Activated T-cell treated with anti-CD3 and anti-CD28 coated beads, Interleukin-2, amount 50 U/mL, for 24 hours (primary cell): ENCODE data around the gene GPS1.

Source experiments
- DNase-seq: peaks from one replicate; pipeline ENCODE4 v3.0.0-alpha.2; 2020
- H3K27ac Mint-ChIP-seq: 2 replicates; pipeline ENCODE4 v1.8.0; 2020; ENCODE audit warnings: mild to moderate bottlenecking, mixed read lengths
- H3K27me3 Mint-ChIP-seq: 2 replicates; pipeline ENCODE4 v1.8.0; 2020; ENCODE audit warnings: mixed read lengths
- H3K36me3 Mint-ChIP-seq: 2 replicates; pipeline ENCODE4 v1.8.0; 2020; ENCODE audit warnings: low read depth, mixed read lengths
- H3K4me1 Mint-ChIP-seq: 2 replicates; pipeline ENCODE4 v1.8.0; 2020; ENCODE audit warnings: low read depth, mixed read lengths
- H3K4me3 Mint-ChIP-seq: 2 replicates; pipeline ENCODE4 v1.8.0; 2020; ENCODE audit warnings: mild to moderate bottlenecking, moderate library complexity, mixed read lengths
- H3K9me3 Mint-ChIP-seq: 2 replicates; pipeline ENCODE4 v1.8.0; 2020; ENCODE audit warnings: mixed read lengths

The GPS1 gene

DNA sequence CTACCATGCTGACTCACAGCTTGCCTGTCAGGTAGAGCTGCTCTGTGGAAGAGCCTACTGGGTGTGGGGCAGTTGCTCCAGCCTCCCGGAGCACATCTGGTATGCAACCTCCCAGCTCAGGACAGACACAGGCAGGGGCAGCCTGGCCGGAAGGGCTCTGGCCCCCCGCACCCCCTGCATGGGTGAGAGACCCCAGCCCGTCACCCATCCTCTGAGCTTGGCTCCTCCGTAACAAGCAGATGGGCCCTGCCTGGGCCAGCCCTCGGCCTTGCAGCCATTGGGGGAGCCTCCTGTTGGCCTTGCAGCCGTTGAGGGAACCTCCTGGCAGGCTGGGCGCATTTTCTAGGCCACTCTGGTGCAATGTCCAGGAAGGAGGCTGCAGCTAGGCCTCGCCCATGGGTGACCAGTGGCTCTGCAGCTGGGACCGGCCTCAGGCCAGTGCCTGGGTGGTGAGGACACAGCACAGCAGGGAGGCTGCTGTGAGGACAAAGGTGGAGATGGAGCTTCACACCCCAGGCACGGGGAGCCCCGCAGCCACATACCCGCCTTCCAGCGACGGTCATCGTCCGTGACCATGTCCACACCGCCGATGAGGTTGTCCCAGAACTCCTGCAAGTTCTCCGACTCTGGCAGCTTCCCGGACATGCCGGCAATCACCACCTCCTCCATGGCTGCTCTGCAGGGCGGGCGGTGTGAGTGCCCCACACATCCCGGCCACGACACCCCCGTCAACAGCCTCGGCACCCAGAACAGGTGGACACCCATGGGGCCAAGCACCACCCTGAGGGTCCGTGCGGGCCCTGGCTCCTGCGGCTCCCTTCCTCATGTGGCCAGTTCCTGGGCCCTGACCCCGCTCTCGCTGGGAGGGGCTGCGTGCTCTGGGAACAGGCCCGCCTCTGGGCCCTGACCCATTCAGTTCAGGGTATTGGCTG lies 44.3 kb downstream of the GPS1 start:
- no peaks in the 10 kb centered on the region for H3K27me3 Mint-ChIP-seq
- DNase-seq, result no peak
- peaks cover 68% of the 10 kb centered on the region for H3K36me3 Mint-ChIP-seq
- peaks cover 26% of the 10 kb centered on the region for H3K4me1 Mint-ChIP-seq
- peak overlapping the region; percentile 85 for H3K27ac Mint-ChIP-seq
- no peaks in the 10 kb centered on the region for H3K9me3 Mint-ChIP-seq
- peak overlapping the region; percentile 83 for H3K4me3 Mint-ChIP-seq

DNA sequence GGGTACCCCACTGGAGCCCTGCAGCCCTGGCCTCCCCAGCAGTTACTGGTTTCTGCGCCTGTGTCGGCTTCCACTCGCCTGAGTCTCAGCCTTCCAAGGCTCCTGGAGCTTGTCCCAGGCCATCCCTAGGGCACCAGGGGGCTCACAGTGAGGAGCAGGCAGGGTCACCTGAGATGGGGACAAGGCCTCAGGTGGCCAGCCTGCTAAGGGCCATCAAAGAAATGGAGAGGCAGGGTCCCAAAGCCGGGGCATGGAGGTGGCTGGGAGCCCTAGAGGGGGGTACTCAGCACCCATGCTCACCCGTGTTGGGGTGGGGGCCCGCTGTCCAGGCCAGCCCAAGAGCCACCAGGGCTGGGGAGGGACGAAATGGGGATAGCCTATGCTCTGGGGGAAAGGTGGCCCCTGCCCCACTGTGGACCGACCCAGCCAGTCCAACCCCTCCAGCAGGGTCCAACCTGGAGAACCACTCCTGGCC lies 45.0 kb downstream of the GPS1 start:
- peak overlapping the region; percentile 83 for H3K27ac Mint-ChIP-seq
- H3K4me1 Mint-ChIP-seq, result peaks cover 28% of the 10 kb centered on the region
- DNase-seq, result no peak
- no peaks in the 10 kb centered on the region for H3K27me3 Mint-ChIP-seq
- H3K4me3 Mint-ChIP-seq, result peak overlapping the region; percentile 83
- H3K9me3 Mint-ChIP-seq, result no peaks in the 10 kb centered on the region
- H3K36me3 Mint-ChIP-seq, result peaks cover 64% of the 10 kb centered on the region

DNA sequence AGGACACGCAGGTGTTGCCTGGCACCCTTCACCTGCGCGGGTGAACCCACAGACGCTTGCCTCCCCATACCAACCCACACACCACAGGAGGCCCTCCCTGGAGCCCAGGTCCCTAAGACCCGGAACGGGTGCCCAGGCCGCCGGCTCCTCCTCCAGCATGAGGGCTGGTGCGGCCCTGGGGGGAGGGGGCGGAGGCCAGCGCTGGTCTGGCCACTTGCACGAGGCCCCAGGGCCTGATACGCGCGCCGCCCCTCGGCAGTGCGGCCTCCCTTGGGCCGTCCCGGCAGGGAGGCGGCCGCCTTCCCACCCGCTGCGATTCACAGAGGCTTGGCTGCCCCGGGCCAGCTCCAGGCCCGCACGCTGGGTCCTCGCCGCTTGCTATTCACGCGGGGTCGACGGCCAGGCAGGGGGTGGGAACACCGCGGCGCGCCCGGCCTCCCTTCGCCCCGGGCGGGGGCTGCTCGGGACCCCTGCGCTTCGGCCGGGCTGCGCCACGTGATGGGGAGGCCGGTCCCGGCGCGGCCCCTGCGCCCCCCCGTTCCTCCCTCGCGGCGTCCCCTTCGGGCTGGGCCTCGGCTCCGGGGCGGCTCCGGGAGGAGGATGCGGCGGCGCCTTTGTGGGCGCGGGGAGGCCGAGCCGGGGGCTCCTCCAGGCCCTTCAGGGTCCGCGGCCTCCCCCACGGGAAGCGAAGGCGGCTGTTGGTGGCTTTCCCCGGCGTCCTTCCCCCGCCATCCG lies 45.7 kb downstream of the GPS1 start:
- peaks cover 29% of the 10 kb centered on the region for H3K4me1 Mint-ChIP-seq
- H3K27me3 Mint-ChIP-seq, result no peaks in the 10 kb centered on the region
- DNase-seq, result no peak
- H3K4me3 Mint-ChIP-seq, result peak overlapping the region; percentile 83
- H3K9me3 Mint-ChIP-seq, result no peaks in the 10 kb centered on the region
- H3K27ac Mint-ChIP-seq, result peak overlapping the region; percentile 83
- peaks cover 60% of the 10 kb centered on the region for H3K36me3 Mint-ChIP-seq

DNA sequence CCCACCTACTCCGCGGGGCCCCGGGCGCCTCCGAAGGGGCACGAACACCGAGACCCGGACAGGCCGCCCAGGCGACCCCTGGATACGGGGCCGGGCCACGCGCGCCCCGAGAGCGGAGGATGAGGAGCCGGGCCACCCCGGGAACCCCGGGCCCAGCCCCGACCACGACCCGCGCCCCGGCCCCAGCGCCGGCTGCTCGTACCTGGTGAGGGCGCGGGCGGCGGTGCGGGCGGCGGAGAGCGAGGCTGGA lies 46.1 kb downstream of the GPS1 start:
- H3K27ac Mint-ChIP-seq, result peak overlapping the region; percentile 81
- H3K36me3 Mint-ChIP-seq, result peaks cover 58% of the 10 kb centered on the region
- peak overlapping the region; percentile 75 for H3K4me3 Mint-ChIP-seq
- H3K4me1 Mint-ChIP-seq, result peaks cover 29% of the 10 kb centered on the region
- no peak for DNase-seq
- H3K27me3 Mint-ChIP-seq, result no peaks in the 10 kb centered on the region
- no peaks in the 10 kb centered on the region for H3K9me3 Mint-ChIP-seq

DNA sequence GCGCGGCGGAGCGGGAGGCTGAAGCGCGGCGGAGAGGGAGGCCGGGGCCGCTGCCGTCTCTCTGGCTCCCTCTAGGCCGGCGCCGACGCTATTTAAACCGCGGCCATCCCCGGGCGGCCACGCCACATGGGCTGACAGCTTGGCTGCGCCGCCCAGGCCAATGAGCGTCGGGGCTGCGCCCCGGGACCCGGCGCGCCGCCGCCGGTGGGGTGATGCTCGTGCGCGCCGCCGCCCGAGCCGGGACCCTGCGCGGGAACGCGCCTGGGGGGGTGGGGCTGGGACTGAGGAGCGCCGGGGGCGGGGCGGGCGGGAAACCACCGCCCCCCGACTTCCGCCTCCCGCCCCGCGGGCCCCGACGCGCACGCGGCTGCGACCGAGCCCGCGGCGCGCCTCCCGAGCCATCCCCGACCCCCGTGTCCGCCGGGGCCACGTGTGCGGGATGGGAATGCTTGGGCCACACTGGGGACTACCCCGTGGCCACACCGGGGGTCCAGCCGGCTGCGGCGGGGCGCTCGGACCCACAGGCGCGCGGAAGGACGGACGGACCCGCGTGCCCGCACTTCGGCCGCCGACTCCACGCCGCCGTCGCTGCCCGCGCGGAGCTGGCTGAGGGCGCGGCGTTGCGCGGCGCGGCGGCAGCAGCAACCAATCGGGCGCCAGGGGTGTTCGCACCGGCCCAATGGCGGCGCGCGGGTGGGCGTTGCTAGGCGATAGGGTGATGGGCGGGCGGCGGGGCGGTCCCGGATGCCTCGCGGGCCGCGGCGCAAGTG lies 46.7 kb downstream of the GPS1 start, which contains the start of gene FASN:
Gene FASN, minus strand, starts transcription at position 68 of the 770 bp plus-strand sequence. CDS start 1,791 bp downstream, outside the sequence.
- no peaks in the 10 kb centered on the region for H3K9me3 Mint-ChIP-seq
- H3K4me3 Mint-ChIP-seq, result peak within 1 kb of the TSS; percentile 83
- peak within 1 kb of the TSS; percentile 83 for H3K27ac Mint-ChIP-seq
- no peaks in the 10 kb centered on the region for H3K27me3 Mint-ChIP-seq
- H3K4me1 Mint-ChIP-seq, result peaks cover 28% of the 10 kb centered on the region
- H3K36me3 Mint-ChIP-seq, result peaks cover 54% of the 10 kb centered on the region
- peak; percentile 97 for DNase-seq

DNA sequence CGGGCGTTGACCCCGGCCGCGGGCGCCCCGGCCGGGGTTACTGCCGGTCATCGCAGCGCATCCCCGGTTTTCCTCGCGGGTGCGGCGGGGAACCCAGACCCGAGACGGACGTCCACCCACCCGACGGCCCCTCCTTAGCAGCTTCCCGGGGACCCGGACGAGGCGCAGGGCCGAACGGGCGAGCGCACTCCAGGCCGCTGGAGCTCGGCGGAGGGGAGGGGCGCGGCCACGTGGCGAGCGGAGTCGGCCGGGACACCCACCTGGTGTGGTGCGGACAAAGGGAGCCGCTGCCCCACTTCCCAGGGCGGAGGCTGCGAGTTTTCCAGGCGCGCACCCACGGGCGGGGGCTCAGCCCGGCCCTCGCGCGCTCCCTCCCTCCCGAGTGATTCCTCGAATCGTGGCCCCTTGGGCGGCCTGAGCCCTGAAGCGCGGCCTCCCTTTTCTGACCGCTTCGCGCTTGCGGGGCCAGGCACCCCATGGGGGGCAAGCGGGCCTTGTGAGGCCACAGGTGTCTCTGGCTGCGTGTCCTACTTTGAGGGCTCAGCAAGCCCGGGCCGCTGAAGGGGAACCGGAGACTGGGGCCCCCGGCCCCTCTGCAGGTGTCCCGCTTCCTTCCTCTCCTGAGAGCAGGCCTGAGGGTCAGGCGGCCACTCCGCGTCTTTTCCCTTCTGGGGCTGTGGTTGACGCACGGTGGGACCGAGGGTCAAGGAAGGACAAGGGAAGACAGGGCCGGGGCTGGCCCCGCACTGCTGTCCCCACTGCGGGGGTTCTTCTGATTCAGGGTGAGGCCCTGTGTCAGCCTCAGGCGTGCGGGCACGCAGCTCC lies 47.5 kb downstream of the GPS1 start:
- no peak for DNase-seq
- Mint-ChIP-seq H3K27me3 (no peaks in the 10 kb centered on the region), H3K27ac (peak overlapping the region; percentile 92), H3K36me3 (peaks cover 49% of the 10 kb centered on the region), H3K4me1 (peaks cover 30% of the 10 kb centered on the region), H3K4me3 (peak overlapping the region; percentile 83), H3K9me3 (no peaks in the 10 kb centered on the region)

DNA sequence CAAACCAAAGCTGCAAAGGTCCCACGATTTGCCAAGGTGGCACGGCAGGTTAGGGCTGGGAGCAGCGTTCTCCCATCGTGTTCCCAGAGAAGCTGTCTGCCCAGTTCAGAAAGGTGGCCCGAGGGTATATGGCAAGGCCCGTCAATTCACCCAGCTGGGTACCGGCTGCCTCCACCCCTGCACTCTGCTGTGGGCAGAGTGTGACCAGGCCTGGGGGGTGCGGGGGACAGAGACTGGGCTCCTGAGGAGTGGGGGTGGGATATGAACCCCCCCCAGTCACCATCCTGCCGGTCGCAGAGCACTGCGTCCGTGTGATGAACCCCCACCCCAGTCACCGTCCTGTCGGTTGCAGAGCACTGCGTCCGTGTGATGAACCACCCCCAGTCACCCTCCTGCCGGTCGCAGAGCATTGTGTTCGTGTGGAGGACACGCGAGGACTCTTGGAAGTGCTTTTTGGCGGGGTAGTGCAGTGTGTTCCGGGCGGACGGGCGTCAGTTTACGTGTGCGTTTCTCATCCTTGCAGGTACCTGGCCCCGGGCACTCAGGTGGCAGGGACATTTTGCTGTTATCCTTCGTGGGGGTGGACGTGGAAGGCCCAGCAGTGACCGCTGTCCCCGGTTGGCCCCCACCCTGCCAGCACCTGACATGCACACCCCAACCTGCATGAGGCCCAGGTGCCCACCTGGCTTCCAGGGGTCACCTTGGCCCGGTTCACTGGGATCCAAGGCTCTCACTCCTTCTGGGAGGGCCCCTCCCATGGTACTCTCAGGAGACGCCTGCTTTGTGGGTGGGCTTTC lies 49.0 kb downstream of the GPS1 start:
- peak overlapping the region; percentile 83 for H3K4me3 Mint-ChIP-seq
- peak overlapping the region; percentile 92 for H3K27ac Mint-ChIP-seq
- no peaks in the 10 kb centered on the region for H3K9me3 Mint-ChIP-seq
- H3K36me3 Mint-ChIP-seq, result peaks cover 40% of the 10 kb centered on the region
- peaks cover 37% of the 10 kb centered on the region for H3K4me1 Mint-ChIP-seq
- no peaks in the 10 kb centered on the region for H3K27me3 Mint-ChIP-seq
- no peak for DNase-seq

DNA sequence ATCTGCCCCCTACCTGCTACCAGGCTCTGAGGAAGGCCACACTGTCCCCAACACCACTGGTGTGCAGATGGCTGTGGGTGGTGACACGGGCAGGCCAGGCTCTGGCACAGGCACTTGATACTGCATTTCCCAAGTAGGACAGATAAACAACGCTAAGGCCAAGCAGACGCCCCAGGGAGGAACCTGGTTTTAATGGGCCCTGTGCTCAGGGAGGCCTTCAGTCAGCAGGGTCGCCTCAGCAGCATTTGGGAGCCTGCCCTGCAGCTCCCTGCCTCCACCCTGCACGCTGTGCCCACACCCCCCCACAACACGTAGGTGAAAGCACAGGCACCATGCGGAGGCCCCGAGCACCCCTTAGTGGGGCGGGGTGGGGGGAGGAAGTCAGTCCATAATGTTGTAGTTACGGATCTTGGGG lies 49.6 kb downstream of the GPS1 start:
- Mint-ChIP-seq H3K27ac (peak overlapping the region; percentile 92), H3K36me3 (peaks cover 38% of the 10 kb centered on the region), H3K4me1 (peaks cover 36% of the 10 kb centered on the region), H3K4me3 (peak overlapping the region; percentile 35), H3K9me3 (no peaks in the 10 kb centered on the region), H3K27me3 (no peaks in the 10 kb centered on the region)
- no peak for DNase-seq

DNA sequence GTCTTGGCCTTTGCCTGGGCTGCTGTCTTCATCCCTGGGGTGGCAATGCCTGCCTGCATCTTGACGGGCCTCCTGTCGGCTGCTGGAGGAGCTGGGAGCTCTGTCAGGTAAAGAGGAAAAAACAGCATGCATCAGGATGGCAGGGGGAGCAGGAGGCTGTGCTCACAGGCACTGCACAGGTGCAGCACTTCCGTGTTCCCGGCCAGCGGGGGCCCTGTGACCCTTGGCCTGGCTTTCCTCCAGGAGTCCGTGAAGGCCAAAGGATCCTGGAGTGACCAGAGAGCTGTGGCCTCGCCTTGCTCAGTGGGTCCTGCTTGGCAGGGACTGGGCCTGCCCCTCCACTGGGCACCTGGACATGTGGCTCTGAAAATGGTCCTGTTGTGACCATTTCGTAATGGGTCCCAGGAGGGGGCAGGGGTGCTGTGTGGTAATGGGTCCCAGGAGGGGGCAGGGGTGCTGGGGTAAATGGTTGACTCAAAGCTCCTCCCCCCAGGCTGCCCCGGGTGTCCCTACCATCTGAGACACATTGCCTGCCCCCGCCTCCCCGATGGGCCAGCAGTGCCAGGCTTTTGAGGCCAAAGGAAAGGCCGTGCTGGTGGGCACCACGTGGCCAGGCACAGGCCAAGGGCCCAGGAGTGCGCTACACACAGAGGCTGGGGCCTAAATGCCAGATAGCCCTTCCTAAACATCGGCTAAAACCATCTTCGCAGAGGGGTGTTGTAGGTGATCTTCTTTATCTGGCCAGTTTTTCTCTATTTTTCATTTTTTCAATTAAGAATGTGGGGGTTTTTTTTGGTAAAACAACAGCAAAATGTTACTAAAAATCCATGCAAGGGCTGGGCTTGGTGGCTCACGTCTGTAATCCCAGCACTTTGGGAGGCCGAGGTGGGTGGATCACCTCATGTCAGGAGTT lies 50.3 kb downstream of the GPS1 start:
- Mint-ChIP-seq H3K9me3 (no peaks in the 10 kb centered on the region), H3K4me1 (peaks cover 39% of the 10 kb centered on the region), H3K4me3 (no peak overlapping the region), H3K36me3 (peaks cover 33% of the 10 kb centered on the region), H3K27ac (peak overlapping the region; percentile 18), H3K27me3 (no peaks in the 10 kb centered on the region)
- no peak for DNase-seq

DNA sequence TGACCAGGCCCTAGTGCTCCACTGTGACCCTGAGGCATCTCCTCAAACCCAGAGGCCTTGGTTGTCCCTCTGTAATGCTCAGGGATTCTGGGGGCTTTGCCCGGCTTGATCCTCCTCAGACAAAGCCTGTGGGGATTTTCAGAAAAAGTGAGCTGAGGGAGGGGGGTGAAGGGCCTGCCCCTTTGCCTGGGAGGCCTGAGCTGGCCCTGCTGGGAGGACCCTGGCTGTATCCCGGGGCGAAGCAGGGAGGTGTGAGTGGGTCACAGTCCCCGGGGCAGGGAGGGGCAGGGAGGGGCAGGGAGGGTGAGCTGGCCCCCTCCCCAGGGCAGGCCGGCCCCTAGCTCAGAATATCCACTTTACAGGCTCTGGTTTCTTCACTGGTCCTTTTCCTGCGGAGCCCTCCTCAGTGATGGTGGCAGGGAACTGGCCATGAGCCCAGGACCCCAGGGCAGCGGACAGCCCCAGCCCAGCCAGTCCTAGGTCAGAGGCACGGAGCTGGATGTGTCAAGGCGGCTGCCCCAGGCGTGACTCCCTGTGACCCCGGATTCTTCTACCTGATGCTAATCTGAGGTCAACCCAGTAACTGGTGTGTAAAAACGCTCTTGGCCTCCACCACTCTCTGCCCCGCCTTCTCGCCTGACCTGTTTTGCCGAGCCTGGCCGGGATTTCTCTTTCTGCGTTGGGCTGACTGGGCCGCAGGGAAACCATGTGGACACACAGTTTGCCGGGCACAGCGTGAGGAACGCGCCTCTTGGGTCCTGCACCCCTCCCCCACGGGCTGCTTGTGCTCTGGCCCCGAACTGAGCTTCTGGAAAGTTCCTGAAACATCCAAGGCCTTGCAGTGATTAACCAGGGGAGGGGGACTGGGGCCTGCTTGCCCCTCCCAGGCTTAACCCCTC lies 52.1 kb downstream of the GPS1 start:
- peaks cover 40% of the 10 kb centered on the region for H3K36me3 Mint-ChIP-seq
- peak overlapping the region; percentile 67 for H3K27ac Mint-ChIP-seq
- no peak for DNase-seq
- peaks cover 46% of the 10 kb centered on the region for H3K4me1 Mint-ChIP-seq
- no peak overlapping the region for H3K4me3 Mint-ChIP-seq
- H3K9me3 Mint-ChIP-seq, result no peaks in the 10 kb centered on the region
- H3K27me3 Mint-ChIP-seq, result no peaks in the 10 kb centered on the region

DNA sequence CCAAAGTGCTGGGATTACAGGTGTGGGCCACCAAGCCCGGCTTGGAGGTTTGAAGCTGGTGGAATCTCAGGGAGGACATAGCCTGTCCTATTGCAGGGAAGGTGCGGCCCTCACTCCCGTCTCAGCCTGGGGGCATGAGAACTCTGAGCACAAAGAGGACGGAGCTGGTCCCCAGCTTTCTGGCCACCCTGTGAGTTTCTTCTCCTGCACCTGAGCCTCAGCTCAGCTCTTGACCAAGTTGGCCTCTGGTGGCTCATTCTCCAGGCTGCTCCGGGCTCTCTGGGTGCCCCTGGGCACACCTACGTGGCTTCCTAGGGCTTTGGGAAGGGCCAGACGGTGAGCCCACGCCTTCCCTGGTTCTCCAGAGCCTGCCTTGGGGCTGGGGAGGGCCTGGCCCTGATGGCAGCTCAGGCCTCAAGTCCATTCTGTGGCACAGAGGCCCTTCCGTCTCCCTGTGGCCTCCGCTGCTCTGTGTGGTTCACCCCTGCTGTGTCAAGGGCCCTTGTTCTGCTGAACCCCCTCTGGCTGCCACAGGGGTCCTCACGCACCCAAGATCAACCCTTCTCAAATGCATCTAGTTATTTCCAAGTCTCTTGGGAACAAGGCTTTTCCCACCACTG lies 53.2 kb downstream of the GPS1 start:
- Mint-ChIP-seq H3K36me3 (peaks cover 33% of the 10 kb centered on the region), H3K9me3 (no peaks in the 10 kb centered on the region), H3K4me1 (peaks cover 47% of the 10 kb centered on the region), H3K4me3 (peak overlapping the region; percentile 89), H3K27ac (peak overlapping the region; percentile 96), H3K27me3 (no peaks in the 10 kb centered on the region)
- no peak for DNase-seq
